Cardiac muscle cell (in vitro differentiated cells and primary cell): Measurements from ENCODE around the gene ISOC2. TPM values are rescaled to one million over a fixed set of nuclear protein-coding genes. Genes with fewer than 3 reads are reported as not detected.

Experiments
- DNase-seq, 2 donors: peaks; one replicate each; pipeline versions ENCODE4 v3.0.0 to v3.0.0-alpha.2; 2010 to 2017; ENCODE audit warnings: low read depth in 1 of 2, low spot score in 1 of 2
- H3K27ac ChIP-seq: fragments of 200-600 bp; sonication (generic); 2 replicates; pipeline ENCODE4 v1.5.1; 2016
- H3K27me3 ChIP-seq: fragments of 200-600 bp; sonication (generic); 2 replicates; pipeline ENCODE4 v1.6.0; 2016; ENCODE audit warnings: control low read depth
- H3K36me3 ChIP-seq: fragments of 200-600 bp; sonication (generic); 2 replicates; pipeline ENCODE4 v1.5.1; 2016; ENCODE audit warnings: control low read depth
- H3K4me1 ChIP-seq: fragments of 200-600 bp; sonication (generic); 2 replicates; pipeline ENCODE4 v1.8.1; 2017; ENCODE audit warnings: low read depth, mild to moderate bottlenecking, mixed run types
- H3K4me3 ChIP-seq: fragments of 200-600 bp; sonication (generic); 2 replicates; pipeline ENCODE4 v1.5.1; 2016; ENCODE audit warnings: mild to moderate bottlenecking
- H3K9me3 ChIP-seq: fragments of 200-600 bp; sonication (generic); 2 replicates; pipeline ENCODE4 v1.5.1; 2017; ENCODE audit warnings: low read depth, mild to moderate bottlenecking, control low read depth
- polyA plus RNA-seq: library from polyadenylated mRNA; unstranded; fragments of >200 nt; fragmentation: Nextera tagmentation; extraction: Ambion mirVana; gene quantifications from 2 replicates; pipeline ENCODE4 v1.2.1, GENCODE V29; 2016
- total RNA-seq: library from RNA; depleted of rRNA; stranded (reverse); fragments of >200 nt; gene quantifications from 2 replicates; pipeline ENCODE4 v1.2.3, GENCODE V29; 2016
- TF ChIP-seq, protein P1 (sequence below): IDR thresholded peaks from 2 replicates; pipeline ENCODE4 v1.5.1; 2012; ENCODE audit warnings: low read depth, mild to moderate bottlenecking, low read length

Gene ISOC2
- total and polyA plus RNA-seq, 2 experiments from 2014 or later: 89.7 to 99.4 TPM

- Histone ChIP-seq H3K36me3 (no peaks in the 10 kb centered on the region), H3K27ac (no peak overlapping the region), H3K27me3 (no peaks in the 10 kb centered on the region), H3K4me3 (no peak overlapping the region), H3K9me3 (no peaks in the 10 kb centered on the region), H3K4me1 (no peaks in the 10 kb centered on the region)
- DNase-seq: no peak
- TF ChIP-seq, protein P1, sequence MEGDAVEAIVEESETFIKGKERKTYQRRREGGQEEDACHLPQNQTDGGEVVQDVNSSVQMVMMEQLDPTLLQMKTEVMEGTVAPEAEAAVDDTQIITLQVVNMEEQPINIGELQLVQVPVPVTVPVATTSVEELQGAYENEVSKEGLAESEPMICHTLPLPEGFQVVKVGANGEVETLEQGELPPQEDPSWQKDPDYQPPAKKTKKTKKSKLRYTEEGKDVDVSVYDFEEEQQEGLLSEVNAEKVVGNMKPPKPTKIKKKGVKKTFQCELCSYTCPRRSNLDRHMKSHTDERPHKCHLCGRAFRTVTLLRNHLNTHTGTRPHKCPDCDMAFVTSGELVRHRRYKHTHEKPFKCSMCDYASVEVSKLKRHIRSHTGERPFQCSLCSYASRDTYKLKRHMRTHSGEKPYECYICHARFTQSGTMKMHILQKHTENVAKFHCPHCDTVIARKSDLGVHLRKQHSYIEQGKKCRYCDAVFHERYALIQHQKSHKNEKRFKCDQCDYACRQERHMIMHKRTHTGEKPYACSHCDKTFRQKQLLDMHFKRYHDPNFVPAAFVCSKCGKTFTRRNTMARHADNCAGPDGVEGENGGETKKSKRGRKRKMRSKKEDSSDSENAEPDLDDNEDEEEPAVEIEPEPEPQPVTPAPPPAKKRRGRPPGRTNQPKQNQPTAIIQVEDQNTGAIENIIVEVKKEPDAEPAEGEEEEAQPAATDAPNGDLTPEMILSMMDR: no peak
Observed at GRCh38 chr19:55495646-55496349, 34.4 kb upstream of the ISOC2 start.

DNA sequence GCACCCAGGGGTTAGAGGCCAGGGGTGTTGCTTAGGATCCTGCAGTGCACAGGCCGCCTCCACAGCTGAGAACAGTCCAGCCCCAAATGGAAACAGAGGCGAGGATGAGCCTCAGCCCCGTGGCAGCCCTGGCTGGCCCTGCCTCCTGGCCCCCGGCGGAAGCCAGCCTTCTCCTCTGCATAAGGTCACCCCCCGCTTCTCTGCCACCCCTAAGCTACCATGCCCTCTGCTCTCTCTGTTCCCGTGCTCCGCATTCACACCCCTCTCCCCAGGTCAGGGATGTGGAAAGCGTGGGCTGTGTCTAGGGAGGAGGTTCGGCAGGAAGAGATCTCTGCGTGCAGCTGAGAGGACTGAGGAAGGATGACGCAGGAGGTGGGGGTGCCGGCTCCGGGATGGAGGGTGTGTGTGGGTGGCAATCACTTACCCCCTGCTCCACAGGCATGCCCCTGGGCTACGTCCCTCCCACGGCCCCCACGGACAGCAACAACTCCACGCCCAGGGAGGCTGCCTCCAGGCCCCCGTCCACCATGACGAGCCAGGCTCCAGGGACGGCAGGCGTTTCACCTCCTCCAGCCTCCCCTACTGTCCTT, 32.8 kb upstream of the ISOC2 start:
- peak in 1 of 2 donors; percentile 94 for DNase-seq
- H3K36me3 ChIP-seq: no peaks in the 10 kb centered on the region
- no peaks in the 10 kb centered on the region for H3K4me1 ChIP-seq
- no peaks in the 10 kb centered on the region for H3K9me3 ChIP-seq
- TF ChIP-seq, protein P1: no peak
- no peak overlapping the region for H3K4me3 ChIP-seq
- H3K27me3 ChIP-seq: no peaks in the 10 kb centered on the region
- H3K27ac ChIP-seq: no peak overlapping the region

- Histone ChIP-seq H3K27me3 (no peaks in the 10 kb centered on the region), H3K9me3 (no peaks in the 10 kb centered on the region), H3K4me3 (no peak overlapping the region), H3K36me3 (no peaks in the 10 kb centered on the region), H3K27ac (no peak overlapping the region), H3K4me1 (no peaks in the 10 kb centered on the region)
- TF ChIP-seq, protein P1: no peak
- no peak for DNase-seq
Observed at GRCh38 chr19:55493645-55494171, 32.3 kb upstream of the ISOC2 start.

- peak in 1 of 2 donors; percentile 62 for DNase-seq
- Histone ChIP-seq H3K36me3 (no peaks in the 10 kb centered on the region), H3K27ac (no peak overlapping the region), H3K4me1 (peaks cover 4% of the 10 kb centered on the region), H3K27me3 (no peaks in the 10 kb centered on the region), H3K9me3 (no peaks in the 10 kb centered on the region), H3K4me3 (no peak overlapping the region)
- TF ChIP-seq, protein P1: no peak
Observed at GRCh38 chr19:55493052-55493644, 31.7 kb upstream of the ISOC2 start.

GRCh38 chr19:55492362-55492944, 31.0 kb upstream of the ISOC2 start:
- no peaks in the 10 kb centered on the region for H3K27me3 ChIP-seq
- no peak overlapping the region for H3K27ac ChIP-seq
- no peak for DNase-seq
- H3K4me1 ChIP-seq: peaks cover 11% of the 10 kb centered on the region
- no peaks in the 10 kb centered on the region for H3K36me3 ChIP-seq
- TF ChIP-seq, protein P1: no peak
- no peak overlapping the region for H3K4me3 ChIP-seq
- no peaks in the 10 kb centered on the region for H3K9me3 ChIP-seq
